ENCODE measurements around the gene CTCF. TPM values are rescaled to one million over a fixed set of nuclear protein-coding genes. Genes with fewer than 3 reads are reported as not detected.

Gene CTCF
- total RNA-seq, 1 experiment from 2014 or later: 33.1 TPM

DNA sequence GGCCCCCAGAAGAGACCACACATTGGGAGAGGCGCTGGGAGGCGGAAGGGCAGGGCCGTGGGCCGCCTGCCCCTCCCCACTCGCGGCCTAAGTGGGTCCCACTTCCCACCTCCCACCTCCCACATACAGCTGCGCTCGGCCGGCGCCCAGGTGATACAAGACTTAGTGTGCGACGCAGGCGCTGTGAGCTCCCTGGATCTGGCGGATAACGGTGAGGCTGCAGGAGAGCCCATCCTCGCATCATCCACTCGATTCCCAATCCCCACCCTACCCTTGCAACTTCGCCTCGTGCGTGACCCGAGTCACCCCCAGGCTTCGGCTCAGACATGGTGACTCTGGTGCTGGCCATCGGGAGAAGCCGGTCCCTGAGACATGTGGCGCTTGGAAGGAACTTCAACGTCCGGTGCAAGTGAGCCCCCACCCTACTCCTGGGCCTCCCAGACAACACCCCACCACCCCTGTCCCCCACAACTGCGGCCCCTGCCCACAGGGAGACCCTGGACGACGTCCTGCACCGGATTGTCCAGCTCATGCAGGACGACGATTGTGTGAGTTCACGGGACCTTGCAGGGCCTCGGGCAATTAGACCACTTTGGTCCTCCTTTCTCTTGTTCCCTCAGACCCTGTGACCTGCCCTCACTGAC is 86.6 kb downstream of the CTCF start:
- BruUV-seq (replicated peaks): no TSS peak
- H3K27me3 ChIP-seq (ENCODE audit: control insufficient read depth, insufficient read depth, low read length): no peaks in the 10 kb centered on the region
- no peak overlapping the region for H3K27ac ChIP-seq (ENCODE audit: low read length)
- ATAC-seq (no peak), DNase-seq (ENCODE audit: low read depth, low spot score) (no peak)
- intact Hi-C loops (cut with micrococcal nuclease; ENCODE audit: unreplicated experiment) (loop anchor here (10.0 kb wide), 1 partner anchor 104 kb away; no protein-coding TSS in a partner anchor), in situ Hi-C loops (cut with HindIII; ENCODE audit: low pct_unique_long_range_greater_than_20kb, low sequenced_read_pairs) (no loop called here)
- no peaks in the 10 kb centered on the region for H3K9me3 ChIP-seq (ENCODE audit: control insufficient read depth, insufficient read depth, low read depth, low read length)
- ChIA-PET POLR2A (no interaction called here), CTCF (interaction anchor here (0.6 kb wide), 1 partner anchor 126 kb away, joined by 9 read pairs; no protein-coding TSS in a partner anchor)
- H3K4me3 ChIP-seq (ENCODE audit: low read depth in 2 of 2, low read length in 2 of 2): no peak overlapping the region
- TF ChIP-seq, protein P1, sequence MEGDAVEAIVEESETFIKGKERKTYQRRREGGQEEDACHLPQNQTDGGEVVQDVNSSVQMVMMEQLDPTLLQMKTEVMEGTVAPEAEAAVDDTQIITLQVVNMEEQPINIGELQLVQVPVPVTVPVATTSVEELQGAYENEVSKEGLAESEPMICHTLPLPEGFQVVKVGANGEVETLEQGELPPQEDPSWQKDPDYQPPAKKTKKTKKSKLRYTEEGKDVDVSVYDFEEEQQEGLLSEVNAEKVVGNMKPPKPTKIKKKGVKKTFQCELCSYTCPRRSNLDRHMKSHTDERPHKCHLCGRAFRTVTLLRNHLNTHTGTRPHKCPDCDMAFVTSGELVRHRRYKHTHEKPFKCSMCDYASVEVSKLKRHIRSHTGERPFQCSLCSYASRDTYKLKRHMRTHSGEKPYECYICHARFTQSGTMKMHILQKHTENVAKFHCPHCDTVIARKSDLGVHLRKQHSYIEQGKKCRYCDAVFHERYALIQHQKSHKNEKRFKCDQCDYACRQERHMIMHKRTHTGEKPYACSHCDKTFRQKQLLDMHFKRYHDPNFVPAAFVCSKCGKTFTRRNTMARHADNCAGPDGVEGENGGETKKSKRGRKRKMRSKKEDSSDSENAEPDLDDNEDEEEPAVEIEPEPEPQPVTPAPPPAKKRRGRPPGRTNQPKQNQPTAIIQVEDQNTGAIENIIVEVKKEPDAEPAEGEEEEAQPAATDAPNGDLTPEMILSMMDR (IDR thresholded peaks at IDR 0.05): no peak
- no peak for TF ChIP-seq POLR2AphosphoS5 (IDR thresholded peaks at IDR 0.05; ENCODE audit: low read depth, low read length)
- TF ChIP-seq, protein P2, sequence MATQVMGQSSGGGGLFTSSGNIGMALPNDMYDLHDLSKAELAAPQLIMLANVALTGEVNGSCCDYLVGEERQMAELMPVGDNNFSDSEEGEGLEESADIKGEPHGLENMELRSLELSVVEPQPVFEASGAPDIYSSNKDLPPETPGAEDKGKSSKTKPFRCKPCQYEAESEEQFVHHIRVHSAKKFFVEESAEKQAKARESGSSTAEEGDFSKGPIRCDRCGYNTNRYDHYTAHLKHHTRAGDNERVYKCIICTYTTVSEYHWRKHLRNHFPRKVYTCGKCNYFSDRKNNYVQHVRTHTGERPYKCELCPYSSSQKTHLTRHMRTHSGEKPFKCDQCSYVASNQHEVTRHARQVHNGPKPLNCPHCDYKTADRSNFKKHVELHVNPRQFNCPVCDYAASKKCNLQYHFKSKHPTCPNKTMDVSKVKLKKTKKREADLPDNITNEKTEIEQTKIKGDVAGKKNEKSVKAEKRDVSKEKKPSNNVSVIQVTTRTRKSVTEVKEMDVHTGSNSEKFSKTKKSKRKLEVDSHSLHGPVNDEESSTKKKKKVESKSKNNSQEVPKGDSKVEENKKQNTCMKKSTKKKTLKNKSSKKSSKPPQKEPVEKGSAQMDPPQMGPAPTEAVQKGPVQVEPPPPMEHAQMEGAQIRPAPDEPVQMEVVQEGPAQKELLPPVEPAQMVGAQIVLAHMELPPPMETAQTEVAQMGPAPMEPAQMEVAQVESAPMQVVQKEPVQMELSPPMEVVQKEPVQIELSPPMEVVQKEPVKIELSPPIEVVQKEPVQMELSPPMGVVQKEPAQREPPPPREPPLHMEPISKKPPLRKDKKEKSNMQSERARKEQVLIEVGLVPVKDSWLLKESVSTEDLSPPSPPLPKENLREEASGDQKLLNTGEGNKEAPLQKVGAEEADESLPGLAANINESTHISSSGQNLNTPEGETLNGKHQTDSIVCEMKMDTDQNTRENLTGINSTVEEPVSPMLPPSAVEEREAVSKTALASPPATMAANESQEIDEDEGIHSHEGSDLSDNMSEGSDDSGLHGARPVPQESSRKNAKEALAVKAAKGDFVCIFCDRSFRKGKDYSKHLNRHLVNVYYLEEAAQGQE (IDR thresholded peaks at IDR 0.05; ENCODE audit: insufficient read depth in 1 of 2, low read depth in 2 of 2, low read length in 1 of 2): no peak
- no peak for TF ChIP-seq TCF7L2 (IDR thresholded peaks at IDR 0.05; ENCODE audit: low read depth, low read length)
- no peaks in the 10 kb centered on the region for H3K4me1 ChIP-seq (ENCODE audit: control insufficient read depth, insufficient read depth, low read length)
- H3K36me3 ChIP-seq (ENCODE audit: control insufficient read depth, insufficient read depth, low read length): no peaks in the 10 kb centered on the region

DNA sequence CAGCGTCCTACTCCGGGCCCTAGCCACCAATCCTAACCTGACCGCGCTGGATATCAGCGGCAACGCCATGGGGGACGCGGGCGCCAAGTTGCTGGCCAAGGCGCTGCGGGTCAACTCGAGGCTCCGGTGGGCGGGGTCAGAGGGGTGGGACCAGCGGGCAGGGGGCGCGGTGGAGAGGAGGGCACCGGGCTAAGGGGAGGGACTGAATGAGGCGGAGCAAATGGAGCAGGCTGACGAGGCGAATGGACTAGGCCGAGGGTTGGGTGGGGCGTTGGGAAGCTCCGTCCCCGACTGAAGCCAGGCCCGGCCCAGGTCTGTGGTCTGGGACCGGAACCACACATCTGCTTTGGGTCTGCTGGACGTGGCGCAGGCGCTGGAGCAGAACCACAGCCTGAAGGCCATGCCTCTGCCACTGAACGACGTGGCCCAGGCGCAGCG is 87.2 kb downstream of the CTCF start:
- intact Hi-C loops (cut with micrococcal nuclease; ENCODE audit: unreplicated experiment): loop anchor here (10.0 kb wide), 1 partner anchor 105 kb away; no protein-coding TSS in a partner anchor
- H3K9me3 ChIP-seq (ENCODE audit: control insufficient read depth, insufficient read depth, low read depth, low read length): no peaks in the 10 kb centered on the region

More for the DNA sequence above, 87.2 kb downstream of the CTCF start:
- no peaks in the 10 kb centered on the region for H3K36me3 ChIP-seq (ENCODE audit: control insufficient read depth, insufficient read depth, low read length)
- ChIA-PET POLR2A (no interaction called here), CTCF (no interaction called here)
- no peak overlapping the region for H3K4me3 ChIP-seq (ENCODE audit: low read depth in 2 of 2, low read length in 2 of 2)
- DNase-seq (ENCODE audit: low read depth, low spot score) (no peak), ATAC-seq (no peak)
- BruUV-seq (replicated peaks): no TSS peak
- H3K27ac ChIP-seq (ENCODE audit: low read length): no peak overlapping the region
- no peaks in the 10 kb centered on the region for H3K4me1 ChIP-seq (ENCODE audit: control insufficient read depth, insufficient read depth, low read length)
- in situ Hi-C loops (cut with HindIII; ENCODE audit: low pct_unique_long_range_greater_than_20kb, low sequenced_read_pairs): no loop called here
- TF ChIP-seq POLR2AphosphoS5 (IDR thresholded peaks at IDR 0.05; ENCODE audit: low read depth, low read length): no peak
- TF ChIP-seq, protein P2 (IDR thresholded peaks at IDR 0.05; ENCODE audit: insufficient read depth in 1 of 2, low read depth in 2 of 2, low read length in 1 of 2): no peak
- TF ChIP-seq TCF7L2 (IDR thresholded peaks at IDR 0.05; ENCODE audit: low read depth, low read length): no peak
- TF ChIP-seq, protein P1 (IDR thresholded peaks at IDR 0.05): no peak
- TF ChIP-seq SIN3A (IDR thresholded peaks at IDR 0.05; ENCODE audit: borderline replicate concordance, insufficient read depth, low read depth, low read length): no peak
- no peaks in the 10 kb centered on the region for H3K27me3 ChIP-seq (ENCODE audit: control insufficient read depth, insufficient read depth, low read length)

Data from Panc1 (cell line).